ENCODE measurements around the gene RALGAPA1. TPM values are rescaled to one million over a fixed set of nuclear protein-coding genes. Genes with fewer than 3 reads are reported as not detected.
"Not testable (repeated sequence)": the region's sequence is repeated elsewhere in the genome, so short reads cannot be mapped to it uniquely, and the experiment has no call there.

Gene RALGAPA1
- total RNA-seq (2014; rRNA removed; shearing (Covaris generic)) = 15.3 and 22.2 TPM in 2 replicates
- polyA plus RNA-seq (2016; fragmentation: Nextera tagmentation; extraction: Ambion mirVana) = 7.5 and 9.5 TPM in 2 replicates

- Histone ChIP-seq H3K9ac (peak within 1 kb of the TSS; percentile 86), H3K79me2 (ENCODE audit: insufficient read depth) (peaks cover 42% of the 10 kb centered on the region), H3K27ac (peak within 1 kb of the TSS; percentile 68), H3F3A (ENCODE audit: insufficient read depth) (peaks cover 21% of the 10 kb centered on the region; the same call in 1 of the 2 replicates), H2AFZ (peak within 1 kb of the TSS; percentile 91), H3K4me2 (ENCODE audit: unreplicated experiment) (peak within 1 kb of the TSS; percentile 82), H3K4me3 (peak within 1 kb of the TSS; percentile 87), H3K4me1 (ENCODE audit: insufficient read depth) (peaks cover 15% of the 10 kb centered on the region; the same call in 1 of the 2 replicates)
- H4K20me1 ChIP-seq (ENCODE audit: insufficient read depth); H3K9me2 ChIP-seq (ENCODE audit: insufficient read depth); H3K27me3 ChIP-seq (replicated peaks; ENCODE audit: insufficient read depth); H3K36me3 ChIP-seq (ENCODE audit: low read depth); H3K9me3 ChIP-seq (ENCODE audit: low read depth); in situ Hi-C loops (cut with MboI): not testable (repeated sequence)
- peak; percentile 99 for DNase-seq
- 0 to 1% methylated on average over 43 to 55 of the region's 66 CpGs for WGBS, 2 experiments (ENCODE audit: low coverage in 1 of 2, low lambda C conversion rate in 2 of 2, missing lambda C conversion rate in 2 of 2)
These were observed at the start of gene RALGAPA1 for GRCh38 chr14:35808638-35809563. TSS of gene RALGAPA1 (minus strand) at chr14:35809295. CDS start at chr14:35808835, 460 bp downstream.

- DNase-seq = peak; percentile 63
These were observed 49.6 kb upstream of the RALGAPA1 start for GRCh38 chr14:35858521-35859209.

GRCh38 chr14:35855876-35856481 lies 46.9 kb upstream of the RALGAPA1 start:
- Histone ChIP-seq H3K9ac (no peak overlapping the region), H3F3A (ENCODE audit: insufficient read depth) (peaks cover 5% of the 10 kb centered on the region; the same call in 1 of the 2 replicates), H3K4me1 (ENCODE audit: insufficient read depth) (no peaks in the 10 kb centered on the region), H3K4me3 (no peak overlapping the region), H3K9me2 (ENCODE audit: insufficient read depth) (no peaks in the 10 kb centered on the region), H3K4me2 (ENCODE audit: unreplicated experiment) (no peak overlapping the region), H3K27me3 (replicated peaks; ENCODE audit: insufficient read depth) (no peaks in the 10 kb centered on the region), H3K27ac (no peak overlapping the region), H3K9me3 (ENCODE audit: low read depth) (no peaks in the 10 kb centered on the region), H4K20me1 (ENCODE audit: insufficient read depth) (no peaks in the 10 kb centered on the region), H3K36me3 (ENCODE audit: low read depth) (peaks cover 4% of the 10 kb centered on the region; the same call in 1 of the 2 replicates), H2AFZ (no peak overlapping the region), H3K79me2 (ENCODE audit: insufficient read depth) (no peaks in the 10 kb centered on the region)
- no peak for DNase-seq
- TF ChIP-seq EZH2 (IDR thresholded peaks at IDR 0.05; ENCODE audit: insufficient read depth, poor library complexity, severe bottlenecking) = no peak
- no peak for TF ChIP-seq EZH2phosphoT487 (IDR thresholded peaks at IDR 0.05; ENCODE audit: insufficient read depth, low read depth)
- 72 to 76% methylated on average over 6 of the region's 6 CpGs for WGBS, 2 experiments (ENCODE audit: low coverage in 1 of 2, low lambda C conversion rate in 2 of 2, missing lambda C conversion rate in 2 of 2)
- in situ Hi-C loops (cut with MboI) = no loop called here

More at GRCh38 chr14:35858521-35859209, 49.6 kb upstream of the RALGAPA1 start:
- Histone ChIP-seq H3K79me2 (ENCODE audit: insufficient read depth) (no peaks in the 10 kb centered on the region), H3K27me3 (replicated peaks; ENCODE audit: insufficient read depth) (no peaks in the 10 kb centered on the region), H3K9me3 (ENCODE audit: low read depth) (no peaks in the 10 kb centered on the region), H3K9ac (no peak overlapping the region), H3K36me3 (ENCODE audit: low read depth) (0 out of 2 replicates have a peak, but pooled peaks cover 6% of the 10 kb centered on the region), H3K27ac (no peak overlapping the region), H3K4me2 (ENCODE audit: unreplicated experiment) (no peak overlapping the region), H3K4me1 (ENCODE audit: insufficient read depth) (no peaks in the 10 kb centered on the region), H3K9me2 (ENCODE audit: insufficient read depth) (no peaks in the 10 kb centered on the region), H3F3A (ENCODE audit: insufficient read depth) (peaks cover 5% of the 10 kb centered on the region; the same call in 1 of the 2 replicates), H4K20me1 (ENCODE audit: insufficient read depth) (no peaks in the 10 kb centered on the region), H2AFZ (no peak overlapping the region), H3K4me3 (no peak overlapping the region)
- in situ Hi-C loops (cut with MboI) = no loop called here
- TF ChIP-seq EZH2 (IDR thresholded peaks at IDR 0.05; ENCODE audit: insufficient read depth, poor library complexity, severe bottlenecking) (no peak), EZH2phosphoT487 (IDR thresholded peaks at IDR 0.05; ENCODE audit: insufficient read depth, low read depth) (no peak)
- 94 to 99% methylated on average over 7 of the region's 7 CpGs for WGBS, 2 experiments (ENCODE audit: low coverage in 1 of 2, low lambda C conversion rate in 2 of 2, missing lambda C conversion rate in 2 of 2)

- no peaks in the 10 kb centered on the region for H3K27me3 ChIP-seq (replicated peaks; ENCODE audit: insufficient read depth)
- 90 to 94% methylated on average over 1 of the region's 1 CpG for WGBS, 2 experiments (ENCODE audit: low coverage in 1 of 2, low lambda C conversion rate in 2 of 2, missing lambda C conversion rate in 2 of 2)
These were observed 45.7 kb upstream of the RALGAPA1 start for GRCh38 chr14:35854696-35855270.

More at GRCh38 chr14:35854696-35855270, 45.7 kb upstream of the RALGAPA1 start:
- Histone ChIP-seq H3K36me3 (ENCODE audit: low read depth) (peaks cover 6% of the 10 kb centered on the region; the same call in 1 of the 2 replicates), H3K9ac (no peak overlapping the region), H4K20me1 (ENCODE audit: insufficient read depth) (no peaks in the 10 kb centered on the region), H3K4me3 (no peak overlapping the region), H3K4me1 (ENCODE audit: insufficient read depth) (no peaks in the 10 kb centered on the region), H3K9me3 (ENCODE audit: low read depth) (no peaks in the 10 kb centered on the region), H3K27ac (no peak overlapping the region), H3K4me2 (ENCODE audit: unreplicated experiment) (no peak overlapping the region), H3K79me2 (ENCODE audit: insufficient read depth) (no peaks in the 10 kb centered on the region), H3F3A (ENCODE audit: insufficient read depth) (peaks cover 5% of the 10 kb centered on the region; the same call in 1 of the 2 replicates), H2AFZ (no peak overlapping the region), H3K9me2 (ENCODE audit: insufficient read depth) (no peaks in the 10 kb centered on the region)
- TF ChIP-seq EZH2phosphoT487 (IDR thresholded peaks at IDR 0.05; ENCODE audit: insufficient read depth, low read depth) (no peak), EZH2 (IDR thresholded peaks at IDR 0.05; ENCODE audit: insufficient read depth, poor library complexity, severe bottlenecking) (no peak)
- in situ Hi-C loops (cut with MboI) = no loop called here
- DNase-seq = no peak

All from GM23248 (cell line).